CD4-positive, alpha-beta T cell treated with Interleukin-6 at 100 ng/mL for 8 hours (primary cell): ENCODE results near the gene U2AF2.

Source experiments
- DNase-seq: peaks from one replicate; pipeline ENCODE4 v3.0.0-alpha.2; 2020; ENCODE audit warnings: mixed read lengths, low spot score

Gene U2AF2

GRCh38 chr19:55643003-55643886, 11.6 kb upstream of the U2AF2 start, which contains the start of gene ZNF581:
Gene ZNF581, plus strand, starts transcription at chr19:55643649. Its CDS starts 923 bp downstream, at chr19:55644572.
- peak; percentile 76 for DNase-seq

GRCh38 chr19:55643887-55644176, 11.0 kb upstream of the U2AF2 start:
- no peak for DNase-seq

- DNase-seq = no peak
Observed at GRCh38 chr19:55644191-55644833, 10.5 kb upstream of the U2AF2 start.

GRCh38 chr19:55644842-55645511, 9.9 kb upstream of the U2AF2 start:
- no peak for DNase-seq

GRCh38 chr19:55645512-55645881, 9.3 kb upstream of the U2AF2 start:
- no peak for DNase-seq

GRCh38 chr19:55646889-55647731, 7.7 kb upstream of the U2AF2 start:
- no peak for DNase-seq

- peak; percentile 34 for DNase-seq
Observed at GRCh38 chr19:55647732-55648584, 6.9 kb upstream of the U2AF2 start, which contains the start of gene CCDC106. Gene CCDC106, plus strand, starts transcription at chr19:55648212. Its CDS starts 835 bp downstream, at chr19:55649047.

- DNase-seq = no peak
Observed at GRCh38 chr19:55648585-55649267, 6.1 kb upstream of the U2AF2 start.

GRCh38 chr19:55649268-55650125, 5.3 kb upstream of the U2AF2 start:
- DNase-seq = no peak

- no peak for DNase-seq
Observed at GRCh38 chr19:55650126-55650557, 4.7 kb upstream of the U2AF2 start.

GRCh38 chr19:55650602-55651230, 4.1 kb upstream of the U2AF2 start:
- DNase-seq = no peak

GRCh38 chr19:55651236-55651635, 3.6 kb upstream of the U2AF2 start:
- no peak for DNase-seq

- no peak for DNase-seq
Observed at GRCh38 chr19:55652311-55653128, 2.3 kb upstream of the U2AF2 start.

- DNase-seq = peak; percentile 99
Observed at GRCh38 chr19:55653651-55654322, 1.0 kb upstream of the U2AF2 start.

GRCh38 chr19:55654323-55654867, 440 bp upstream of the U2AF2 start:
- DNase-seq = peak; percentile 100

GRCh38 chr19:55655648-55656040, 809 bp downstream of the U2AF2 start:
- DNase-seq = no peak

- DNase-seq = no peak
Observed at GRCh38 chr19:55656552-55656951, 1.7 kb downstream of the U2AF2 start.
